ENCODE measurements around the gene KCNJ10. TPM values are rescaled to one million over a fixed set of nuclear protein-coding genes. Genes with fewer than 3 reads are reported as not detected.

The KCNJ10 gene
- total and polyA plus RNA-seq, 8 donors = 0.05 to 0.09 (median 0.08) TPM; not detected in 5

DNA sequence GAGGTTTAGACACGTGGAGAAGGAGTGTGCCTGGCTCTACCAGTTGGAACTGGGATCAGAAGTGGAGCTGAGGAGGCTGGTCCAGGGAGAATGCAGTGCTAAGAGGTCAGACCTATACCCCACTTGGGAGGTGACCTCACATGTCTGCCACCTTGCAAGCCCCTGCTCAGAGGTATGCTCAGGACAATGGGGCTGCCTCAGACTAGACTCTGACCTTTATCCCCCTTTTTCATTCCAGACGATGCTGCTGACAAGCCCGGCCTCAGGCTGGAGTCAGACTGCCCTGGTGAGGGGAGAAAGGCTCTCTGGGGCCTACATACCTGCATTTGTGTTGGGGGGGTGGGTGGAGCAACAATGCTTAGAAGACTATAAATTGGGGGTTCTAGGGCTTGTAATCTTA lies 5.2 kb downstream of the KCNJ10 start:
- Histone ChIP-seq H3K27me3 (no peaks in the 10 kb centered on the region), H3K36me3 (no peaks in the 10 kb centered on the region), H3K4me3 (no peak overlapping the region), H3K4me1 (no peaks in the 10 kb centered on the region), H3K27ac (no peak overlapping the region), H3K9me3 (no peaks in the 10 kb centered on the region)
- TF ChIP-seq, protein P1, sequence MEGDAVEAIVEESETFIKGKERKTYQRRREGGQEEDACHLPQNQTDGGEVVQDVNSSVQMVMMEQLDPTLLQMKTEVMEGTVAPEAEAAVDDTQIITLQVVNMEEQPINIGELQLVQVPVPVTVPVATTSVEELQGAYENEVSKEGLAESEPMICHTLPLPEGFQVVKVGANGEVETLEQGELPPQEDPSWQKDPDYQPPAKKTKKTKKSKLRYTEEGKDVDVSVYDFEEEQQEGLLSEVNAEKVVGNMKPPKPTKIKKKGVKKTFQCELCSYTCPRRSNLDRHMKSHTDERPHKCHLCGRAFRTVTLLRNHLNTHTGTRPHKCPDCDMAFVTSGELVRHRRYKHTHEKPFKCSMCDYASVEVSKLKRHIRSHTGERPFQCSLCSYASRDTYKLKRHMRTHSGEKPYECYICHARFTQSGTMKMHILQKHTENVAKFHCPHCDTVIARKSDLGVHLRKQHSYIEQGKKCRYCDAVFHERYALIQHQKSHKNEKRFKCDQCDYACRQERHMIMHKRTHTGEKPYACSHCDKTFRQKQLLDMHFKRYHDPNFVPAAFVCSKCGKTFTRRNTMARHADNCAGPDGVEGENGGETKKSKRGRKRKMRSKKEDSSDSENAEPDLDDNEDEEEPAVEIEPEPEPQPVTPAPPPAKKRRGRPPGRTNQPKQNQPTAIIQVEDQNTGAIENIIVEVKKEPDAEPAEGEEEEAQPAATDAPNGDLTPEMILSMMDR (IDR thresholded peaks at IDR 0.05) = no peak
- FAIRE-seq = no peak
- no peak for ATAC-seq
- no peak for DNase-seq
- WGBS, 2 donors = 57 to 60% methylated on average over 3 of the region's 3 CpGs
- intact Hi-C loops (cut with DNase I) = no loop called here

DNA sequence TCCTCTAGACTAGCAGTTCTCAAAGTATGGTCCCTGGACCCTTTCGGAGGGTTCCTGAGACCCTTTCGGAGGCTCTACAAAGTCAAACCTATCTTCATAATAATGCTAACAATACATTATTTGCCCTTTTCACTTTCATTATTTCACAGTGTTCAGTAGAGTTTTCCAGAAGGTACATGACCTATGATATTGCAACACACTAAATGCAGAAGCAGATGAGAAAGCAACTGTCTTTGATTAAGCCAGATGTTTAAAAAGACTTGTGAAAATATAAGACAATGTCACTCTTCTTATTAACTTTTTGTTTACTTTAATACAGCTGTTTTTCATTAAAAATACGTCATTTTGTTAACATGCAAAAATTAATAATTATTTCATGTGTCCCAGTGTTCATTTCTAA lies 5.8 kb downstream of the KCNJ10 start:
- intact Hi-C loops (cut with DNase I) = no loop called here
- FAIRE-seq = no peak
- Histone ChIP-seq H3K27me3 (no peaks in the 10 kb centered on the region), H3K27ac (no peak overlapping the region), H3K9me3 (no peaks in the 10 kb centered on the region), H3K36me3 (no peaks in the 10 kb centered on the region), H3K4me1 (no peaks in the 10 kb centered on the region), H3K4me3 (no peak overlapping the region)
- no peak for ATAC-seq
- DNase-seq = no peak
- TF ChIP-seq, protein P1 (IDR thresholded peaks at IDR 0.05) = no peak
- 79 to 84% methylated on average over 3 of the region's 3 CpGs for WGBS, 2 donors

GRCh38 chr1:160063176-160063575 lies 6.8 kb downstream of the KCNJ10 start:
- H3K27ac ChIP-seq = no peak overlapping the region
- WGBS, 2 donors = 87 to 91% methylated on average over 5 of the region's 5 CpGs
- intact Hi-C loops (cut with DNase I) = no loop called here
- no peaks in the 10 kb centered on the region for H3K27me3 ChIP-seq
- FAIRE-seq (no peak), ATAC-seq (no peak), DNase-seq (no peak)
- H3K9me3 ChIP-seq = no peaks in the 10 kb centered on the region
- H3K4me1 ChIP-seq = no peaks in the 10 kb centered on the region
- no peak overlapping the region for H3K4me3 ChIP-seq
- no peaks in the 10 kb centered on the region for H3K36me3 ChIP-seq
- TF ChIP-seq, protein P1 (IDR thresholded peaks at IDR 0.05) = no peak

GRCh38 chr1:160062230-160062532 lies 7.8 kb downstream of the KCNJ10 start:
- H3K9me3 ChIP-seq = no peaks in the 10 kb centered on the region
- no peaks in the 10 kb centered on the region for H3K4me1 ChIP-seq
- FAIRE-seq (no peak), ATAC-seq (no peak), DNase-seq (no peak)
- no peak overlapping the region for H3K4me3 ChIP-seq
- H3K27ac ChIP-seq = no peak overlapping the region
- no peaks in the 10 kb centered on the region for H3K27me3 ChIP-seq
- intact Hi-C loops (cut with DNase I) = no loop called here
- 67 to 86% methylated on average over 6 of the region's 6 CpGs for WGBS, 2 donors
- TF ChIP-seq, protein P1 (IDR thresholded peaks at IDR 0.05) = no peak
- H3K36me3 ChIP-seq = no peaks in the 10 kb centered on the region

DNA sequence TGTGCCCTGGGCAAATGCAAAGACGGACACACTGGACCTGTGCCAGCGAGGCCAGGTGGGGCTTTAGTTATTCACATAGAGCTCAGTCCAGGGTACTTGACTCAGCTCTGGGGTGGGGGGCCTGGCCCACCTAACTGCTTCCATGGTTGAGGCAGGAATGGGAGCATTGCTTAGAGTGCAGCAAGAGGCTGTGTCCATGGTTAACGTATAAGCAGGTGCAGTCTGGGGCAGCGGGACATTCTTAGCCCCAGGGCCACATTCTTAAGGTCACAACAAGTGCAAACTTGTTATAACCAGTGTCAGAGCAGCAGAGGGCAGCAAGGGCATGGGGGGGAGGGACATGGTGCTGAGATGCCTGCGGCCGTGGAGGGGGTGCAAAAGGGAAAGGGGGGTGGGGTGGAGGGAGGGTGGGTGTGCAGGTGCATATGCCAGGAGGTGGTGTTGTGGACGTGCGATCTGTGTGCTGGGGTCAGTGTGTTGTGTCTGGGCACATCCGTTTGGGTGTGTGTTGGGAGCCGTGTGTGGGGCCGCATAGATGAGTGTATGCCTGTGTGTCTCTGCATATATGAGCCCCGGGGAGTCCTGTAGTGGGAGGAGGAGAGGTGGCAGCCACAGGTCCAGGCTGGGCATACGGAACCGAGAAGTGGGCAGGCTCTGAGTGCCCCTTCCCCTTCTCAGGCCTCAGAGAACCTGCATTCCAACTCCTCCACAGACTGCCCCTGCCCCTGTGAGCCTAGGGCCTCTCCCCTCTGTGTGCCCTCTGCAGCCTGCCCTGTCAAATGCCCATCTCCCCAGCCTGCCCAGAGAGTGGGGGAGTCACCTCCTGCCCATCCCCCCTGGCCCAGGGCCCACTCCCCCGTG lies 8.4 kb downstream of the KCNJ10 start:
- FAIRE-seq = no peak
- TF ChIP-seq, protein P1 (IDR thresholded peaks at IDR 0.05) = no peak
- no peak for ATAC-seq
- intact Hi-C loops (cut with DNase I) = no loop called here
- no peak overlapping the region for H3K4me3 ChIP-seq
- no peaks in the 10 kb centered on the region for H3K9me3 ChIP-seq
- H3K4me1 ChIP-seq = no peaks in the 10 kb centered on the region
- 48% methylated on average over 15 of the region's 15 CpGs for WGBS, 2 donors
- no peak overlapping the region for H3K27ac ChIP-seq
- no peaks in the 10 kb centered on the region for H3K36me3 ChIP-seq
- no peaks in the 10 kb centered on the region for H3K27me3 ChIP-seq
- no peak for DNase-seq

All from pancreas (tissue), 10 donors.